Mesendoderm (in vitro differentiated cells): Measurements from ENCODE around the gene FAM13A.

Experiments used
- DNase-seq: peaks from one replicate; pipeline ENCODE4 v3.0.0; 2013
- H2AK5ac ChIP-seq: 2 replicates; pipeline ENCODE4 v1.6.1; 2013; ENCODE audit warnings: low read length, inconsistent platforms
- H2BK120ac ChIP-seq: 2 replicates; pipeline ENCODE4 v1.6.1; 2013; ENCODE audit warnings: low read depth, mild to moderate bottlenecking, low read length, moderate library complexity, mixed read lengths
- H2BK15ac ChIP-seq: replicated peaks from 2 replicates; pipeline ENCODE4 v1.6.1; 2013; ENCODE audit warnings: low read depth, mild to moderate bottlenecking, moderate library complexity
- H2BK5ac ChIP-seq: 2 replicates; pipeline ENCODE4 v1.6.1; 2013; ENCODE audit warnings: low read length, inconsistent platforms
- H3K18ac ChIP-seq: 2 replicates; pipeline ENCODE4 v1.6.1; 2013; ENCODE audit warnings: mild to moderate bottlenecking, low read length, mixed read lengths
- H3K23ac ChIP-seq: one replicate; pipeline ENCODE4 v1.6.1; 2013; ENCODE audit warnings: low read length
- H3K27ac ChIP-seq: 2 replicates; pipeline ENCODE4 v1.5.1; 2013; ENCODE audit warnings: low read depth, mild to moderate bottlenecking, inconsistent platforms, low read length, moderate library complexity
- H3K27me3 ChIP-seq: 2 replicates; pipeline ENCODE4 v1.6.1; 2013; ENCODE audit warnings: low read length, control low read depth, mild to moderate bottlenecking, inconsistent platforms; ENCODE audit not compliant: insufficient read depth, poor library complexity
- H3K36me3 ChIP-seq: 2 replicates; pipeline ENCODE4 v1.6.1; 2013; ENCODE audit warnings: low read length, inconsistent platforms; ENCODE audit not compliant: control insufficient read depth, insufficient read depth
- H3K4ac ChIP-seq: one replicate; pipeline ENCODE4 v1.6.1; 2013; ENCODE audit warnings: low read depth, mild to moderate bottlenecking, low read length, moderate library complexity
- H3K4me1 ChIP-seq: 2 replicates; pipeline ENCODE4 v1.6.1; 2013; ENCODE audit warnings: low read depth, low read length, inconsistent platforms; ENCODE audit not compliant: control insufficient read depth
- H3K4me2 ChIP-seq: 2 replicates; pipeline ENCODE4 v1.6.1; 2013; ENCODE audit warnings: low read length
- H3K4me3 ChIP-seq: 2 replicates; pipeline ENCODE4 v1.5.1; 2013; ENCODE audit warnings: mild to moderate bottlenecking, low read length
- H3K56ac ChIP-seq: one replicate; pipeline ENCODE4 v1.6.1; 2013; ENCODE audit warnings: low read length
- H3K79me1 ChIP-seq: 2 replicates; pipeline ENCODE4 v1.6.1; 2013; ENCODE audit warnings: low read length, inconsistent platforms
- H3K79me2 ChIP-seq: 2 replicates; pipeline ENCODE4 v1.6.1; 2013; ENCODE audit warnings: mild to moderate bottlenecking, low read length; ENCODE audit not compliant: control insufficient read depth, insufficient read depth
- H3K9ac ChIP-seq: 2 replicates; pipeline ENCODE4 v1.6.1; 2013; ENCODE audit warnings: low read length, inconsistent platforms
- H4K5ac ChIP-seq: one replicate; pipeline ENCODE4 v1.6.1; 2013; ENCODE audit warnings: low read length
- H4K8ac ChIP-seq: one replicate; pipeline ENCODE4 v1.6.1; 2013; ENCODE audit warnings: low read depth, mild to moderate bottlenecking, control low read depth, low read length, moderate library complexity
- WGBS: extraction: QIAGEN DNeasy Blood & Tissue Kit; methylation state at CpG from one replicate; pipeline ENCODE4 v1.1.7; 2013; ENCODE audit warnings: low lambda C conversion rate, missing lambda C conversion rate; ENCODE audit not compliant: insufficient coverage; ENCODE audit errors: extremely low coverage; 5-methylcytosine and 5-hydroxymethylcytosine counted together

FAM13A gene

DNA sequence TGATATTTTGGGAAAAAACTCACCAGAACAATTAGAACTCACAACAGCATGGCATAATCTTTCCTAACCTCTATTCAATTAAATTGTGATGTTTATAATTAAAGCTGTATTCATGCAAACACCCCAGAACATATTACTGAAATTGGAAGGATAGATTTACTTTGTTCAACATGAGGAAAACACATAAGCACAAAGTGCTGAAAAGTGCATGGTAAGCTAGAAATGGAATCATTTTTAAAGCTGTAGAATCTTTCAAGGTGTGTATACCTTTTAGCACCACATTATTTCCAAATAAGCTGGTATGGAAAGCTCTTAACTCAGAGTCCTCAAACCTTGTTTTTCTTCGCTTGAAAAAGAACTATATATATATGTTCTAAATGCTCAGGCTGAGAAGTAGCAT, 268.6 kb downstream of the FAM13A start:
- no peak overlapping the region for H3K9ac ChIP-seq
- H3K4ac ChIP-seq: no peak overlapping the region
- H3K79me2 ChIP-seq: no peaks in the 10 kb centered on the region
- H2BK120ac ChIP-seq: no peak overlapping the region
- DNase-seq: no peak
- H4K8ac ChIP-seq: no peak overlapping the region
- no peak overlapping the region for H3K23ac ChIP-seq
- no CpG with 5 or more reads among the region's 1 CpG for WGBS
- no peaks in the 10 kb centered on the region for H3K36me3 ChIP-seq
- H4K5ac ChIP-seq: no peak overlapping the region
- H3K27me3 ChIP-seq: no peaks in the 10 kb centered on the region
- no peak overlapping the region for H2BK5ac ChIP-seq
- no peak overlapping the region for H2AK5ac ChIP-seq
- no peak overlapping the region for H3K18ac ChIP-seq
- no peaks in the 10 kb centered on the region for H3K4me1 ChIP-seq
- no peak overlapping the region for H3K56ac ChIP-seq
- H3K79me1 ChIP-seq: no peaks in the 10 kb centered on the region
- no peak overlapping the region for H3K4me2 ChIP-seq
- H2BK15ac ChIP-seq: no peak overlapping the region
- H3K27ac ChIP-seq: no peak overlapping the region
- no peak overlapping the region for H3K4me3 ChIP-seq

GRCh38 chr4:88786011-88786410, 271.0 kb downstream of the FAM13A start:
- H3K79me2 ChIP-seq: no peaks in the 10 kb centered on the region
- no peak overlapping the region for H3K56ac ChIP-seq
- no CpG with 5 or more reads among the region's 1 CpG for WGBS
- no peak overlapping the region for H3K27ac ChIP-seq
- H4K8ac ChIP-seq: no peak overlapping the region
- H3K4me1 ChIP-seq: no peaks in the 10 kb centered on the region
- no peak overlapping the region for H2AK5ac ChIP-seq
- H3K4me3 ChIP-seq: no peak overlapping the region
- no peaks in the 10 kb centered on the region for H3K36me3 ChIP-seq
- no peak overlapping the region for H2BK120ac ChIP-seq
- no peak overlapping the region for H3K4me2 ChIP-seq
- no peak overlapping the region for H3K4ac ChIP-seq
- H3K18ac ChIP-seq: no peak overlapping the region
- no peaks in the 10 kb centered on the region for H3K27me3 ChIP-seq
- H4K5ac ChIP-seq: no peak overlapping the region
- no peak for DNase-seq
- no peak overlapping the region for H3K23ac ChIP-seq
- H3K79me1 ChIP-seq: no peaks in the 10 kb centered on the region
- no peak overlapping the region for H2BK15ac ChIP-seq
- H3K9ac ChIP-seq: no peak overlapping the region
- H2BK5ac ChIP-seq: no peak overlapping the region

GRCh38 chr4:88780389-88780788, 276.6 kb downstream of the FAM13A start:
- no peak overlapping the region for H3K18ac ChIP-seq
- H3K27me3 ChIP-seq: no peaks in the 10 kb centered on the region
- no peak overlapping the region for H3K56ac ChIP-seq
- H2AK5ac ChIP-seq: no peak overlapping the region
- no peaks in the 10 kb centered on the region for H3K79me1 ChIP-seq
- H2BK120ac ChIP-seq: no peak overlapping the region
- no peak overlapping the region for H4K5ac ChIP-seq
- H3K4ac ChIP-seq: no peak overlapping the region
- no peak overlapping the region for H3K23ac ChIP-seq
- no peak overlapping the region for H2BK5ac ChIP-seq
- no peak overlapping the region for H3K4me3 ChIP-seq
- no peaks in the 10 kb centered on the region for H3K36me3 ChIP-seq
- no peak overlapping the region for H2BK15ac ChIP-seq
- no peaks in the 10 kb centered on the region for H3K4me1 ChIP-seq
- no peak overlapping the region for H3K9ac ChIP-seq
- DNase-seq: no peak
- H3K79me2 ChIP-seq: no peaks in the 10 kb centered on the region
- no peak overlapping the region for H3K27ac ChIP-seq
- H4K8ac ChIP-seq: no peak overlapping the region
- no peak overlapping the region for H3K4me2 ChIP-seq
- WGBS: no CpG with 5 or more reads among the region's 1 CpG

DNA sequence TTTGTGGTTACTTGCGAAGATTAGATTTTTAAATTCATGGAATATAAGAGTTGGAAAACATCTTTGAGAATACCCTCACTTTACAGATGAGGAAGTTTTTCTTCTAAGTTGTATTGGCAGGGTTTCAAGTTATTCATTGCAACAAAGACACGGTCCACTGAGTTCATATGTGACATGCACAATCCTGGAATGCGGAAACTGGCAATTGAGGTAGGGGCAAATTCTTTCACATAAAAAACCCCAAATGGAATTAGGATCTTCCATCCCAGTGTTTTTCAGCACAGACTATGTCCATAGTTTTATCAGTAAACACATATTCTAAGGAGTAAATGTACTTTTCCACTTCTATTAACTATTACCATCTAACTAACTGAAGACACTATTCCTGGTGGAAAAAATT, 277.6 kb downstream of the FAM13A start:
- Histone ChIP-seq H3K4me1 (no peaks in the 10 kb centered on the region), H2AK5ac (no peak overlapping the region), H4K5ac (no peak overlapping the region), H2BK120ac (no peak overlapping the region), H3K23ac (no peak overlapping the region), H3K56ac (no peak overlapping the region), H3K79me1 (no peaks in the 10 kb centered on the region), H3K4me2 (no peak overlapping the region), H2BK5ac (no peak overlapping the region), H4K8ac (no peak overlapping the region), H3K4me3 (no peak overlapping the region), H2BK15ac (no peak overlapping the region), H3K4ac (no peak overlapping the region), H3K18ac (no peak overlapping the region), H3K36me3 (no peaks in the 10 kb centered on the region), H3K27ac (no peak overlapping the region), H3K27me3 (no peaks in the 10 kb centered on the region), H3K9ac (no peak overlapping the region), H3K79me2 (no peaks in the 10 kb centered on the region)
- DNase-seq: no peak
- WGBS: no CpG with 5 or more reads among the region's 3 CpGs

- DNase-seq: no peak
- no peaks in the 10 kb centered on the region for H3K79me1 ChIP-seq
- no CpG with 5 or more reads among the region's 2 CpGs for WGBS
- no peak overlapping the region for H2BK120ac ChIP-seq
- H2AK5ac ChIP-seq: no peak overlapping the region
- no peak overlapping the region for H3K27ac ChIP-seq
- no peak overlapping the region for H3K9ac ChIP-seq
- no peak overlapping the region for H2BK5ac ChIP-seq
- no peaks in the 10 kb centered on the region for H3K79me2 ChIP-seq
- H3K4me3 ChIP-seq: no peak overlapping the region
- H4K8ac ChIP-seq: no peak overlapping the region
- H3K4me1 ChIP-seq: no peaks in the 10 kb centered on the region
- H3K23ac ChIP-seq: no peak overlapping the region
- no peak overlapping the region for H4K5ac ChIP-seq
- no peaks in the 10 kb centered on the region for H3K27me3 ChIP-seq
- no peaks in the 10 kb centered on the region for H3K36me3 ChIP-seq
- H3K4ac ChIP-seq: no peak overlapping the region
- H3K4me2 ChIP-seq: no peak overlapping the region
- H2BK15ac ChIP-seq: no peak overlapping the region
- no peak overlapping the region for H3K56ac ChIP-seq
- no peak overlapping the region for H3K18ac ChIP-seq
Observed at GRCh38 chr4:88775529-88775928, 281.5 kb downstream of the FAM13A start.

DNA sequence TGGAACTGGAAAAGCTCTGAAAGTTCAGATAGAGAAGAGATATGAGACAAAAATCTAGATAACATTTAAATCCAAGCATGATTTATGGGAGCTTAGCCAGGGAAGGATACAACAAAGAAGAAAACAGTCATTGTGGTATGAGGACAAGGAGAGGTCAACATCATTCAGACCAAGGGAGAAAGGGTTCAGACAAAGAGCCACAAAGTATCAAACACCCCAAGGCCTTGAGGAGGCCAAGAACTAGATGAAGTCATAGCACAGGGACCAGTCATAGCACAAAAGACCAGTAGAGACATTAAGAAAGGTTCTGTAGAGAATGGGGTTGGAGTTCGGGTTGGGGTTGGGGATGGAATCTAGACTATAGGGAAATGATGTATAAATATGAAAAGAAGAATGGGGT, 282.0 kb downstream of the FAM13A start:
- Histone ChIP-seq H3K23ac (no peak overlapping the region), H3K36me3 (no peaks in the 10 kb centered on the region), H2BK120ac (no peak overlapping the region), H2BK15ac (no peak overlapping the region), H3K4ac (no peak overlapping the region), H2AK5ac (no peak overlapping the region), H3K79me2 (no peaks in the 10 kb centered on the region), H3K9ac (no peak overlapping the region), H3K4me1 (no peaks in the 10 kb centered on the region), H3K27me3 (no peaks in the 10 kb centered on the region), H3K27ac (no peak overlapping the region), H3K79me1 (no peaks in the 10 kb centered on the region), H3K18ac (no peak overlapping the region), H4K5ac (no peak overlapping the region), H3K4me3 (no peak overlapping the region), H3K4me2 (no peak overlapping the region), H2BK5ac (no peak overlapping the region), H4K8ac (no peak overlapping the region), H3K56ac (no peak overlapping the region)
- 100% methylated on average over 1 of the region's 1 CpG for WGBS
- no peak for DNase-seq
